OCI-LY1 (cell line): ENCODE data around the gene DOK4.

Source experiments
- CTCF ChIP-seq: fragments of 200-600 bp; sonication (generic), shearing (Covaris generic); IDR thresholded peaks from 2 replicates; pipeline ENCODE4 v1.5.1; 2017; ENCODE audit warnings: mild to moderate bottlenecking, antibody characterized with exemption, low read length, moderate library complexity, mixed read lengths
- EZH2 ChIP-seq: fragments of 200-600 bp; sonication (generic), shearing (Covaris generic); IDR thresholded peaks from 2 replicates; pipeline ENCODE4 v1.8.0; 2017; ENCODE audit warnings: borderline replicate concordance, mixed run types, mild to moderate bottlenecking, antibody characterized with exemption, low read length, moderate library complexity, mixed read lengths

GRCh38 chr16:57485091-57485915, 990 bp downstream of the DOK4 start:
- TF ChIP-seq CTCF, result no peak
- TF ChIP-seq EZH2, result no peak
